HG03432 (cell line): ENCODE data around the gene MLX.
A peak's percentile ranks its signal among the peaks of the same experiment; 100 is the strongest.

Source experiments
- ATAC-seq: cut with Tn5 transposase; IDR thresholded peaks from one replicate; pipeline ENCODE4 v1.9.1; 2021; ENCODE audit warnings: mild to moderate bottlenecking, moderate library complexity; ENCODE audit not compliant: unreplicated experiment

The MLX gene

GRCh38 chr17:42577532-42578281 is 10.8 kb downstream of the MLX start, which contains the start of gene PSMC3IP:
Gene PSMC3IP (minus strand): TSS chr17:42577729. CDS start chr17:42577686, 43 bp downstream.
- peak; percentile 71 for ATAC-seq

- ATAC-seq, result peak; percentile 53
These were observed 11.5 kb downstream of the MLX start for GRCh38 chr17:42578282-42578869.

GRCh38 chr17:42579794-42580551 is 13.1 kb downstream of the MLX start:
- ATAC-seq, result no peak

DNA sequence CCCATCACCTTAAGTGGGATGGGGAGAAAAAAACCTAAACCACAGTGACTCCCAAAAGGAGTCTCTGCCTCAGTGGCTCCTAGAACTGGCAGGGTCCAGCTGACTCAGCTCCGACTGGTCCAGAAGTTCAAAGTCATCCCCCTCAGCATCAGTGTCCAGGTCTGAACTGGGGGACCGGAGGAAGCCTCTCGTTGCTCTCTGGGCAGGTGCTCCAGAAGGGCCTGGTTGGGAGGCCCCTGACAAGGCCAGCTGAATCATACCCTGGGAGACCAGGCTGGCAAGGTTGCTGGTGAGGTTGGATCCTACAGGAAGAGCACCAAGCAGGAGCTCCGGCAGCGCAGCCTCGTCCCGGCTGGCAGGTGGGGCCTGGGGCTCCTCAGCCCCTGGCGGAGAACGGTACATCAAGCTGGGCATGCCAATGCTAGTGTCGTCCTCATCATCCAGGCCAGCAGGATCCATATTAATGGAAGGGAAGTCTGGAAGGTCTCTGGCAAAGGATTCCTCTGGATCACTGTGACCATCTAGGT is 14.9 kb downstream of the MLX start:
- no peak for ATAC-seq

DNA sequence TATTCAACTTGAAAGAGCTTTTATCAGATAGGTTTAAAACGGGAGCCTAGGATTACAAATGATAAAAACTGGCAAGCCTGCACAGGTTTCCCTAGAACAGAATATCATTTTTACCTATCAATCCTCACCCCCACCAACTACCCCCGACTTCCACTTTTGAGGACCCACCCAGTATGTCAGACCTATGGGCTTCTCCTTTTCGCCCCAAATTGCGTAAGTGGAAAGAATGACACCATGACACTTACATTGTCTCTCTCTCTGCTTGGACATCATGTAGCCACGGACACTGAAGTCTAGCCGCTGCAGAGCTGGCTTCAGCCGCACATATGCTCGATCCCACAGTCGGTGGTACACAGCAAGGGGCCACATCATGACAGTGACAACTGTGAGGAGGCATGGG is 18.0 kb downstream of the MLX start:
- ATAC-seq, result no peak

- no peak for ATAC-seq
These were observed 18.5 kb downstream of the MLX start for GRCh38 chr17:42585353-42585752.

DNA sequence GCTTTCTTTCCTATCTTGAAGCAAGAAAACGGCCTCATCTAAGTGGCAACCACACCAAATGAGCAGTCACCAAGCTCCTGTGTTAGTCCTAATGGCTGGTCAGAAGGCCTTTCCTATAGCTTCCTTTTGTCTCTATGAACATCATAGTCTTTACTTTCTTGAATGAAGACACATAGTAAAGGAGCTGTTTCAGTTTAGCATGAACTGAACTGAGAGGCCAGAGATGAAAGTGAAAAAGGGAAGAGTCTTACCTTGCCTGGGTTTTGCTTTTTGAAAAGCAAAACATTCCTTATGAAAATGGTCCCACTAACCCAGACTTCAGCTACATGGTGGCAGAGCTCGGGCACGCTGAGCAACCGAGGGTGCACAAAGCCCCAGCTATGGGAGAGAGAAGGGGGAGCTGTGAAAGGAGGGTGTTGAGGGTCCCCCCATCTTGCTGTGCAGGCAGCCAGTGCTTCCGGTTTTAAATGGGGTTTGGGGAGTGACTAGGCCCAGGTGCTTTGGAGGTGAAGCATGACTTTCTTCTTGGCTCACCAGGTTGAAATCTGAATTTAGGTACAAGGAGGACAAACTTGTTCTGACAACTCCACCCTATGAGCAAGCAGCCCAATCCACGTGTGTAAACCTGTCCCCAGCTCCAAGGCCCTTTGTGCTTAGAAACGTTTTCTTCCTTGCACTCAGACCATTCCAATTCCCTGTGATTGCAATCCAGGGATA is 19.8 kb downstream of the MLX start:
- ATAC-seq, result no peak

GRCh38 chr17:42590886-42591285 is 24.0 kb downstream of the MLX start:
- ATAC-seq, result no peak

DNA sequence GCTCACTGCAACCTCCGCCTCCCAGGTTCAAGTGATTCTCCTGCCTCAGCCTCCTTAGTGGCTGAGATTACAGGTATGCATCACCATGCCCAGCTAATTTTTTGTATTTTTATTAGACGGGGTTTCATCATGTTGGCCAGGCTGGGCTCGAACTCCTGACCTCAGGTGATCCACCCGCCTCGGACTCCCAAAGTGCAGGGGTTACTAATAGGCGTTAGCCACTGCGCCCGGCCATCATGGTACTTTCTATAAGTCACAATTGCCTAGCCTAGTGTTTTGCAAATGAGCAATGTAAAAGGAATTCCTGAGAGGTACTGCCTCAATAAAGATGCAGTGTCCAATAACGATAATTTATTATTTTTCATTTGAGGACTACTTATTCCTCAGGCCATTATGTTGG is 24.5 kb downstream of the MLX start:
- ATAC-seq, result no peak

- no peak for ATAC-seq
These were observed 29.5 kb downstream of the MLX start for GRCh38 chr17:42596386-42596785.

- no peak for ATAC-seq
These were observed 32.0 kb downstream of the MLX start for GRCh38 chr17:42598905-42599304.

GRCh38 chr17:42603318-42603717 is 36.4 kb downstream of the MLX start:
- ATAC-seq, result no peak

GRCh38 chr17:42607769-42608168 is 40.9 kb downstream of the MLX start:
- no peak for ATAC-seq

DNA sequence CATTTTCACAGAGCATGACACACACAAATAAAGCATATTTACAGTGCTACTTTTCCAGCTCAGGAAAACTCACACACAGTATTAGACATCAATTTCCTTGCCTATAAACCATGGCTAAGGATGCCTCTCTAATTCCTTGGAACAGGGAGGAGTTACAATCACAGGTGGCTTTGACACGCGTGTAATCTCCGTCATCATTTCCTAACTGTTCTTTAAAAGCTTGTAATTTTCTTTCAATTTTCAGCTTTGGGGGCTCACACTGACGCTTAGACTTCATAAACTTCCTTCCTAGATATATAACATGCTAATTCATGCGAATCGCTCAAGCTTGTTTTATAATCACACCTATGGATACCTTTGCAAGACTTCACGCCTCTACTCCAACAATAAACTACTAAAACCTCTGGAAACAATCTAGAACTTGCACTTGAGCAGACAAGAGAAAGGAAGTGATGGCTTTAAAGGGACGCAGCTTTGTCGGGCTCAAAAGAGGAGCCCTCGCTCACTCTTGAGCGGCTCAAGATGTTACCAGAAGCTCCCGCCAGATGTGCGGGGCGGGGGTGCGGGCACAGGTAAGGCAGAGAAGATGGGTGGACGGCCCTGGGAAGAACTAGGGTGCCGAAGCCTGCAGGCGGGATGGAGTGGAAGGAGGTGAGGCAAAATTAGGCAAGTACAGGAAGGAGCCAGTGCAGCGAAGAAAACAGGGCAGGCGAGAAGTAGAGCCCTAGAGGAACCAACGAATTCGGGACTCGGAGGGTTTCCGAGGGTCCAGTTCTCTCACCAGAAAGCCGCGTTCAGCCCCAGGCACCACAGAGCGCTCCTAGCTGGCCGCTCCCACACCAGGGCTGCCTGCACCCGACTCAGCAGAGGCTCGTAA is 41.6 kb downstream of the MLX start:
- peak; percentile 38 for ATAC-seq

GRCh38 chr17:42609182-42609813 is 42.4 kb downstream of the MLX start, which contains the start of the genes RETREG3 and TUBG1:
Gene RETREG3 (minus strand): TSS chr17:42609374. CDS start chr17:42609324, 50 bp downstream.
Gene TUBG1 (plus strand): TSS chr17:42609683. CDS start chr17:42609738, 55 bp downstream.
- ATAC-seq, result peak; percentile 86

- ATAC-seq, result peak; percentile 14
These were observed 43.2 kb downstream of the MLX start for GRCh38 chr17:42609814-42610801.

- no peak for ATAC-seq
These were observed 45.1 kb downstream of the MLX start for GRCh38 chr17:42612013-42612412.

- ATAC-seq, result no peak
These were observed 46.9 kb downstream of the MLX start for GRCh38 chr17:42613699-42614295.
